Peyer's patch (tissue), 4 donors: Measurements from ENCODE around the gene ORC5.

Experiments
- POLR2A ChIP-seq, 2 donors: fragments of 450-650 bp; IDR thresholded peaks; one replicate each; pipeline ENCODE4 v1.5.1; 2017; ENCODE audit warnings: antibody characterized with exemption in 2 of 2, mild to moderate bottlenecking in 2 of 2, moderate library complexity in 2 of 2
- TF ChIP-seq, protein P1 (sequence below), 6 experiments: fragments of 450-650 bp in 4 of 6; fragments of 200-600 bp in 2 of 6; sonication (generic) in 1 of 6; IDR thresholded peaks; one replicate each; pipeline ENCODE4 v1.5.1; 2017 to 2019; ENCODE audit warnings: antibody characterized with exemption in 6 of 6, mild to moderate bottlenecking in 3 of 6, moderate library complexity in 1 of 6

DNA sequence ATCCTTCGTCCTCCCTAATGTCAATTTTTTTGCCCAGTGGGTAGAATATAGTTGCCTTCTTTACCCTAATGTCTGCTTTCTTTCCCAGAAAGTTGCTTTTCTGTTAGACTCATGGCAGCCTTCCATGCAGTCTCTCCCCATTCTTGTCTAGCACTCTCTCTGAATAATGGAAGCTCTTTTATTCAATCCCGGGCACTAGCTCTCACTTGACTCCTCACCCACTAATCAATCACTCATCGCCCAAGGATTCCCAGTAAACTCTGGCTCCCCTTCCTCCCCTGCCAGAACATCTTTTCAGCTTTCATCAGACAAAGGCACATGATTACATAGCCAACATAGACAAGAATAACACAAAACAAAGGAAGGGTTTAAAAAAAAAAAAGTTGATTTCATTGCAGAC lies 118.2 kb downstream of the ORC5 start:
- TF ChIP-seq, protein P1, sequence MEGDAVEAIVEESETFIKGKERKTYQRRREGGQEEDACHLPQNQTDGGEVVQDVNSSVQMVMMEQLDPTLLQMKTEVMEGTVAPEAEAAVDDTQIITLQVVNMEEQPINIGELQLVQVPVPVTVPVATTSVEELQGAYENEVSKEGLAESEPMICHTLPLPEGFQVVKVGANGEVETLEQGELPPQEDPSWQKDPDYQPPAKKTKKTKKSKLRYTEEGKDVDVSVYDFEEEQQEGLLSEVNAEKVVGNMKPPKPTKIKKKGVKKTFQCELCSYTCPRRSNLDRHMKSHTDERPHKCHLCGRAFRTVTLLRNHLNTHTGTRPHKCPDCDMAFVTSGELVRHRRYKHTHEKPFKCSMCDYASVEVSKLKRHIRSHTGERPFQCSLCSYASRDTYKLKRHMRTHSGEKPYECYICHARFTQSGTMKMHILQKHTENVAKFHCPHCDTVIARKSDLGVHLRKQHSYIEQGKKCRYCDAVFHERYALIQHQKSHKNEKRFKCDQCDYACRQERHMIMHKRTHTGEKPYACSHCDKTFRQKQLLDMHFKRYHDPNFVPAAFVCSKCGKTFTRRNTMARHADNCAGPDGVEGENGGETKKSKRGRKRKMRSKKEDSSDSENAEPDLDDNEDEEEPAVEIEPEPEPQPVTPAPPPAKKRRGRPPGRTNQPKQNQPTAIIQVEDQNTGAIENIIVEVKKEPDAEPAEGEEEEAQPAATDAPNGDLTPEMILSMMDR (IDR thresholded peaks at IDR 0.05): no peak
- TF ChIP-seq POLR2A (IDR thresholded peaks at IDR 0.05): no peak
